GM12864 (cell line): Measurements from ENCODE around the gene ALOX12B.
"Not testable (repeated sequence)": the region's sequence is repeated elsewhere in the genome, so short reads cannot be mapped to it uniquely, and the experiment has no call there.

Experiments used
- DNase-seq: peaks from one replicate; pipeline ENCODE4 v3.0.0-alpha.2; 2011; ENCODE audit warnings: low read depth
- H3K4me3 ChIP-seq: 2 replicates; pipeline ENCODE4 v1.5.1; 2011; ENCODE audit warnings: mild to moderate bottlenecking, low read depth, low read length, control low read depth
- CTCF ChIP-seq: IDR thresholded peaks from 2 replicates; pipeline ENCODE4 v1.5.1; 2011; ENCODE audit warnings: low read depth, mild to moderate bottlenecking, moderate library complexity, low read length, control low read depth, inconsistent platforms; ENCODE audit errors: missing control alignments

The ALOX12B gene

GRCh38 chr17:8108972-8109660, 21.6 kb upstream of the ALOX12B start:
- no peak for DNase-seq
- no peak for TF ChIP-seq CTCF
- H3K4me3 ChIP-seq: no peak overlapping the region

GRCh38 chr17:8106980-8107379, 19.5 kb upstream of the ALOX12B start:
- DNase-seq, H3K4me3 ChIP-seq: not testable (repeated sequence)

- no peak for TF ChIP-seq CTCF
- no peak overlapping the region for H3K4me3 ChIP-seq
- no peak for DNase-seq
Measured at GRCh38 chr17:8105957-8106398, 18.5 kb upstream of the ALOX12B start.

GRCh38 chr17:8104911-8105310, 17.4 kb upstream of the ALOX12B start:
- TF ChIP-seq CTCF: no peak
- H3K4me3 ChIP-seq: no peak overlapping the region
- DNase-seq: no peak

- H3K4me3 ChIP-seq: no peak overlapping the region
- TF ChIP-seq CTCF: no peak
- no peak for DNase-seq
Measured at GRCh38 chr17:8103549-8103948, 16.0 kb upstream of the ALOX12B start.

- no peak for DNase-seq
- no peak for TF ChIP-seq CTCF
- no peak overlapping the region for H3K4me3 ChIP-seq
Measured at GRCh38 chr17:8101721-8102120, 14.2 kb upstream of the ALOX12B start.

GRCh38 chr17:8100763-8101162, 13.2 kb upstream of the ALOX12B start:
- no peak for DNase-seq
- no peak for TF ChIP-seq CTCF
- no peak overlapping the region for H3K4me3 ChIP-seq
